ENCODE data around the gene CALU. TPM values are rescaled to one million over a fixed set of nuclear protein-coding genes. Genes with fewer than 3 reads are reported as not detected.

CALU gene
- total and polyA plus RNA-seq, 10 donors, result 7.9 to 98.8 (median 58.9) TPM

DNA sequence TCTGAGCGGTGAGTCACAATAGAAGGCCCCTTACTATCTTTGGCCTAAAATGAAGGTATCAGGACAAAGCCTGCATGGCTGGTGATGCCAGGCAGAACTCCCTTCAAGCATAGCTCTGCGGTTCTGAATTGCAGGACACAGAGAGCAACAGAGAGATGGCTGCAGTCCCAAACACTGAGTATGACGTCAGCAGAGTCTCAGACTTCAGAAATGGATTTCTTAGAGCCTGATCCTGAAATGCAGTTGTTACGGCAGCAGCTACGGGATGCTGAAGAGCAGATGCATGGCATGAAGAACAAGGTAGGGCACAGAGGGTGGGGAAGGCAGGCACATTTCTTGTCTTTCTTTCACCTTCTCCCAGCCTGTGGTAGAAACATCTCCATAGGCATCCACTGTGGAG lies 66.1 kb downstream of the CALU start:
- H3K27ac ChIP-seq, result no peak overlapping the region
- no peak overlapping the region for H3K4me3 ChIP-seq
- DNase-seq, result no peak
- H3K36me3 ChIP-seq, result peaks cover 0 to 18% (median 0%) of the 10 kb centered on the region in 6 donors
- intact Hi-C loops (cut with DNase I; ENCODE audit: low total_unique reads), result no loop called here
- TF ChIP-seq POLR2A (IDR thresholded peaks at IDR 0.05) (no peak), POLR2AphosphoS5 (IDR thresholded peaks at IDR 0.05) (no peak)
- TF ChIP-seq, protein P1, sequence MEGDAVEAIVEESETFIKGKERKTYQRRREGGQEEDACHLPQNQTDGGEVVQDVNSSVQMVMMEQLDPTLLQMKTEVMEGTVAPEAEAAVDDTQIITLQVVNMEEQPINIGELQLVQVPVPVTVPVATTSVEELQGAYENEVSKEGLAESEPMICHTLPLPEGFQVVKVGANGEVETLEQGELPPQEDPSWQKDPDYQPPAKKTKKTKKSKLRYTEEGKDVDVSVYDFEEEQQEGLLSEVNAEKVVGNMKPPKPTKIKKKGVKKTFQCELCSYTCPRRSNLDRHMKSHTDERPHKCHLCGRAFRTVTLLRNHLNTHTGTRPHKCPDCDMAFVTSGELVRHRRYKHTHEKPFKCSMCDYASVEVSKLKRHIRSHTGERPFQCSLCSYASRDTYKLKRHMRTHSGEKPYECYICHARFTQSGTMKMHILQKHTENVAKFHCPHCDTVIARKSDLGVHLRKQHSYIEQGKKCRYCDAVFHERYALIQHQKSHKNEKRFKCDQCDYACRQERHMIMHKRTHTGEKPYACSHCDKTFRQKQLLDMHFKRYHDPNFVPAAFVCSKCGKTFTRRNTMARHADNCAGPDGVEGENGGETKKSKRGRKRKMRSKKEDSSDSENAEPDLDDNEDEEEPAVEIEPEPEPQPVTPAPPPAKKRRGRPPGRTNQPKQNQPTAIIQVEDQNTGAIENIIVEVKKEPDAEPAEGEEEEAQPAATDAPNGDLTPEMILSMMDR (IDR thresholded peaks at IDR 0.05 in 8 of 11, conservative IDR thresholded peaks at IDR 0.05 in 3 of 11), result no peak
- WGBS, 5 donors, result 93 to 97% (median 94%) methylated on average over 5 of the region's 5 CpGs
- no peaks in the 10 kb centered on the region for H3K9me3 ChIP-seq
- no peaks in the 10 kb centered on the region for H3K4me1 ChIP-seq
- no peaks in the 10 kb centered on the region for H3K27me3 ChIP-seq (replicated peaks in 1 of 7)

DNA sequence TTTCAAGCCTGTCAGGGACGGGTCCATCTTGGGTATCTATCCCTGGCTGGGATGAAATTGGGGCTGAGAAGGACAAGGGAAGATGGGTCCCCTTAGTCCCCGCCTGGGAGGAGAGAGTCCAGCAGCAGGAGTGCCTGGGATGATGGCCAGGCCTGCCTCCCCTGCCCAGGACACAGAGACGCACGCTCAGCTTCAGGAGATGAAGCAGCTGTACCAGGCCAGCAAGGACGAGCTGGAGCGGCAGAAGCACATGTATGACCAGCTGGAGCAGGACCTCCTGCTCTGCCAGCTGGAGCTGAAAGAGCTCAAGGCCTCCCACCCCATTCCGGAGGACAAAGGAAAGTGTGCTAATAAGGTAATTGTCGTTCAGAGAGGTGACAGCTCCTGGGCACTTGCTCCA lies 68.0 kb downstream of the CALU start:
- TF ChIP-seq, protein P1 (IDR thresholded peaks at IDR 0.05 in 8 of 11, conservative IDR thresholded peaks at IDR 0.05 in 3 of 11), result no peak
- TF ChIP-seq POLR2AphosphoS5 (IDR thresholded peaks at IDR 0.05), result peak in 2 of 3 donors; percentile 19 to 38
- WGBS, 5 donors, result 74 to 90% (median 79%) methylated on average over 8 of the region's 8 CpGs
- no peak for DNase-seq
- Histone ChIP-seq H3K36me3 (peaks cover 0 to 18% (median 0%) of the 10 kb centered on the region in 6 donors), H3K9me3 (no peaks in the 10 kb centered on the region), H3K27ac (no peak overlapping the region), H3K4me3 (no peak overlapping the region), H3K27me3 (replicated peaks in 1 of 7) (no peaks in the 10 kb centered on the region), H3K4me1 (peaks cover 0 to 1% (median 0%) of the 10 kb centered on the region in 6 donors)
- intact Hi-C loops (cut with DNase I; ENCODE audit: low total_unique reads), result no loop called here

DNA sequence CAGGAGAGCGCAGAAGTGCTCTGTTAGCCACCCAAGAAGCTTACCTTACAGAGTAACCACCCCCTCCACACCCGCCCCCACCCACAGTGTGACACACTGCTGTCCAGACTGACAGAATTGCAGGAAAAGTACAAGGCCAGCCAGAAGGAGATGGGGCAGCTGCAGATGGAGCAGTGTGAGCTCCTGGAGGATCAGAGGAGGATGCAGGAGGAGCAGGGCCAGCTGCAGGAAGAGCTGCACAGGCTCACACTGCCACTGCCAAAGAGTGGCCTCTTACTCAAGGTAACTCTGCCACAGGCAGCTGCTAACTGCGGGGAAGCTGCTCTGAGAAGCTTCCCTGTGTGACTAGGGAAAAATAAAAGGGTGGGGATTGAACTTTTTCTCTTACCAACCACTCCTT lies 70.2 kb downstream of the CALU start:
- Histone ChIP-seq H3K4me1 (peaks cover 0 to 13% (median 4%) of the 10 kb centered on the region in 6 donors), H3K36me3 (peaks cover 0 to 18% (median 0%) of the 10 kb centered on the region in 6 donors), H3K4me3 (no peak overlapping the region), H3K27ac (no peak overlapping the region), H3K9me3 (no peaks in the 10 kb centered on the region), H3K27me3 (replicated peaks in 1 of 7) (no peaks in the 10 kb centered on the region)
- intact Hi-C loops (cut with DNase I; ENCODE audit: low total_unique reads), result no loop called here
- 72 to 93% (median 82%) methylated on average over 1 to 3 of the region's 3 CpGs for WGBS, 5 donors
- no peak for DNase-seq
- TF ChIP-seq POLR2A (IDR thresholded peaks at IDR 0.05), result no peak
- TF ChIP-seq, protein P1 (IDR thresholded peaks at IDR 0.05 in 8 of 11, conservative IDR thresholded peaks at IDR 0.05 in 3 of 11), result no peak
- TF ChIP-seq POLR2AphosphoS5 (IDR thresholded peaks at IDR 0.05), result no peak

DNA sequence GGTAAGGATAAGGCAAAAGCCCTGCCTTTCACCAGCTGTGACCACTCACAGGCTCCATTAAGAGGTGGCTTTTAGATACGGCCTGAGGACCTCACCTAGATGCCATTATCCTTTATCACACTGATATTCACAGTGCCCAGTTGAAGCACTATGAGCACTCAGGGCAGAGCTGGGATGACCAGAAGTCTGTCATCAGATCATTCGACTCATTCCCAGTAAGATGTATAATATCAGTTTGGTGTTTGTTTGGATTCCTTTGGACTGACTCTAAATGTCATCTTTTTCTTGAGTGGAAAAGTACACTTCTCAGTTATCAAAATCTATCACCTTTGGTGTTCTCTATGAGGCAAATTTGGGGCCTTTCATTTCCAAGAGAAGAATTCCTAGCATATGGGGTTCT lies 71.3 kb downstream of the CALU start:
- intact Hi-C loops (cut with DNase I; ENCODE audit: low total_unique reads), result no loop called here
- Histone ChIP-seq H3K27ac (no peak overlapping the region), H3K36me3 (peaks cover 0 to 7% (median 0%) of the 10 kb centered on the region in 6 donors), H3K9me3 (no peaks in the 10 kb centered on the region), H3K4me3 (no peak overlapping the region), H3K4me1 (peaks cover 0 to 13% (median 4%) of the 10 kb centered on the region in 6 donors), H3K27me3 (replicated peaks in 1 of 7) (no peaks in the 10 kb centered on the region)
- 78 to 100% (median 97%) methylated on average over 2 of the region's 2 CpGs for WGBS, 5 donors
- TF ChIP-seq POLR2A (IDR thresholded peaks at IDR 0.05), result no peak
- no peak for TF ChIP-seq POLR2AphosphoS5 (IDR thresholded peaks at IDR 0.05)
- TF ChIP-seq, protein P1 (IDR thresholded peaks at IDR 0.05 in 8 of 11, conservative IDR thresholded peaks at IDR 0.05 in 3 of 11), result no peak
- no peak for DNase-seq

Data from spleen (tissue), 11 donors.